Dendritic cell treated with granulocyte-macrophage colony-stimulating factor and Interleukin-4, amounts not matched to agents 40 ng/mL and 50 ng/mL, for 4 days (primary cell): ENCODE results near the gene LMTK2.

Experiments
- H3K27ac Mint-ChIP-seq: one replicate; pipeline ENCODE4 v1.8.0; 2022; ENCODE audit warnings: mild to moderate bottlenecking, mixed read lengths
- H3K27me3 Mint-ChIP-seq: one replicate; pipeline ENCODE4 v1.8.0; 2022; ENCODE audit warnings: mild to moderate bottlenecking, mixed read lengths
- H3K36me3 Mint-ChIP-seq: one replicate; pipeline ENCODE4 v1.8.0; 2022; ENCODE audit warnings: low read depth, mixed read lengths
- H3K4me1 Mint-ChIP-seq: one replicate; pipeline ENCODE4 v1.8.0; 2022; ENCODE audit warnings: low read depth, mixed read lengths
- H3K4me3 Mint-ChIP-seq: one replicate; pipeline ENCODE4 v1.8.0; 2022; ENCODE audit warnings: mild to moderate bottlenecking, moderate library complexity, mixed read lengths
- H3K9me3 Mint-ChIP-seq: one replicate; pipeline ENCODE4 v1.8.0; 2022; ENCODE audit warnings: mixed read lengths
- intact Hi-C: fragments of 100-400 bp; cut with micrococcal nuclease; formaldehyde crosslinking; loops from one replicate; pipeline ENCODE4 v1.15.0; 2022

LMTK2 gene

DNA sequence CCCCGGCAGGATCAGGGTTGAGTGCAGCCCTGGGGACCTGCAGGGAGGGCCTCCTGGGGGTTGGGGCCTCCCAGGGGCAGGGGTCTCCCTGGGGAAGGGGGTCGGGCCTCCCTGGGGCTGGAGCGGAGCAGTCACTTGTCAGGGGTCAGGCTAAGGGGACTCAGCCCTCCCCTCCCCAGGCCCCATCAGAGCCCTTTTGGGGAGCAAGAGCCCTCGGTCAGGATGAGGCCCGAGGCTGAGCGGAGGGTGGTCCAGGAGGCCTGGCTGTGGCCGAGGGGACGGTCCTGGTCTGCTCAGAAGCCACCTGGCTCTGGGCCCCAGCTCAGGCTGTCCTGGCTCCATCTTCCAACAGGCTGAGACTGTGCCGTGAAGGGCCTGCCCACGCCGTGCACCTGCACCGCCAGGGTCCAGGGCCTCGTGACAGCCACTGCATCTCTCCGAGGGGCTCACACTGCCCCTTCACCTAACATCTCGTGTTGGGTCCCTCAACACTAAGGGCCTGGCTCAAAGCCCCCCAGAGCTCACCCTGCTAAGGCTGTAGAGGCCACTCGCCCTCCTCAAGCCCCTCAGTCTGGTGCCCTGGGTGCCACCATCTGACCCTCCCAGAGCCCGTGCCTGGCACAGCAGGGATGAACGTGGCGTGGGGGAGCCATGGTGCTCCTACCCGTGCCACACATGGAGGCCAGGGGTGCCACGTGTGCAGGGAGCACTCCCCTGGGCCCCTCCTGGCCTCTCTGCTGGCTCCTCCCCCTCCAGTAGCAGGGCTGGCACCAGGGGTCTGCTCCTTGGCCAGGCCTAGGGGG lies 117.4 kb downstream of the LMTK2 start:
- no peak overlapping the region for H3K27ac Mint-ChIP-seq
- H3K9me3 Mint-ChIP-seq, result no peaks in the 10 kb centered on the region
- H3K4me1 Mint-ChIP-seq, result no peaks in the 10 kb centered on the region
- H3K36me3 Mint-ChIP-seq, result peaks cover 100% of the 10 kb centered on the region
- H3K4me3 Mint-ChIP-seq, result no peak overlapping the region
- intact Hi-C loops, result no loop called here
- H3K27me3 Mint-ChIP-seq, result peaks cover 2% of the 10 kb centered on the region

GRCh38 chr7:98224701-98225181 lies 118.1 kb downstream of the LMTK2 start:
- Mint-ChIP-seq H3K4me1 (no peaks in the 10 kb centered on the region), H3K27me3 (no peaks in the 10 kb centered on the region), H3K36me3 (peaks cover 100% of the 10 kb centered on the region), H3K4me3 (no peak overlapping the region), H3K27ac (no peak overlapping the region), H3K9me3 (no peaks in the 10 kb centered on the region)
- intact Hi-C loops, result no loop called here

DNA sequence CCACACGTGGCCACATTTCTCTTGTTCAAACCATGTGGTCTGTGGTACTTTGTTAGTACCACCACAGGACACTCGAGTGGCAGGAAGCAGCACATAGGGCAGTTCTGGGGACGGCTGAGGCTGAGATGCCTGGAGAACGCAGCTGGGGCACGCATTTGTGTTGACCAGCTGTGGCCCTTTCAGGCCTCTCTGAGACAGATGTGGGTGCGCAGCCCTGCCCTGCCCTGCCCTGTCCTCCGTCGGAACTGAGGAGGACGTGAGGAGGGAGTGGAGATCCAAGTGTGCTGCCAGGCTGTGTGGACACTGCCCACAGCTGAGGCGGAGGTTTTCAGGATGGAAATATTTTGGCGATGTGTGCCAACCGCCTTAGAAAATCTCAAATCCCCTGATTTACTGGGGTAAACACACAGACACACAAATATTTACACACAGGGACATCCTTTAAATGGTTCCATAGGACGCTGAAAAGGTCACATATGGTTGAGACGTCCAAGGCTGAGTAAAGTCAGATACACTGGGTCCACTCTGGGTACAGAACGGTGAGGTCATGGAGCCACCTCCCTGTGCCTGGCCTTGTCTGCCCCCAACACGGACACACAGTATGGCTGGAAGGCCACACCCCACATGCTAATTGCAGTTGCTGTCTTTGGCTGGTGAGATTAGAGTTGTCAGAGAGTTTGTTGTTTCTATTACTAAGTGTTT lies 119.4 kb downstream of the LMTK2 start:
- intact Hi-C loops, result no loop called here
- no peak overlapping the region for H3K4me3 Mint-ChIP-seq
- H3K4me1 Mint-ChIP-seq, result no peaks in the 10 kb centered on the region
- peaks cover 100% of the 10 kb centered on the region for H3K36me3 Mint-ChIP-seq
- no peak overlapping the region for H3K27ac Mint-ChIP-seq
- no peaks in the 10 kb centered on the region for H3K9me3 Mint-ChIP-seq
- H3K27me3 Mint-ChIP-seq, result no peaks in the 10 kb centered on the region

GRCh38 chr7:98227939-98228338 lies 121.3 kb downstream of the LMTK2 start:
- no peaks in the 10 kb centered on the region for H3K9me3 Mint-ChIP-seq
- no peaks in the 10 kb centered on the region for H3K4me1 Mint-ChIP-seq
- intact Hi-C loops, result no loop called here
- H3K4me3 Mint-ChIP-seq, result no peak overlapping the region
- peaks cover 100% of the 10 kb centered on the region for H3K36me3 Mint-ChIP-seq
- H3K27ac Mint-ChIP-seq, result no peak overlapping the region
- no peaks in the 10 kb centered on the region for H3K27me3 Mint-ChIP-seq

DNA sequence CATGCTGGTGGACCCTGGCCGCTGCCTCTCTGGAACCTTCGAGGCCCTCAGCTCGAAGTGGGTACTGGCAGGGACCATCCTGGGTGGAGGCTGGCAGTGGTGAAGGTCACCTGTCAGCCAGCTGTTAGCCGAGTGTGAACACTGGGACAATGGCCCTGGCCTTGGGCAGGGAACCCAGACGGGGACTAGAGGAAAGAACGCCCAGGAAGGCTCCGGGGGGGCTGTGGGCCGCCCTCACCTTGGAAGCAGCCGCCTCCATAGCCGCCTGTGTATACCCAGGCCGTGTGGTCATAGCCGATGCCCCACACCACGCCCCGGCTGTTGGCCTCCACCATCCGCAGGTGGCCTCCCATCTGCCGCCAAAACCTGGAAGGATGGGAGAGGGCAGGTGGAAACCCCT lies 122.1 kb downstream of the LMTK2 start:
- peaks cover 100% of the 10 kb centered on the region for H3K36me3 Mint-ChIP-seq

GRCh38 chr7:98229441-98229840 lies 122.8 kb downstream of the LMTK2 start:
- intact Hi-C loops, result no loop called here
- no peaks in the 10 kb centered on the region for H3K27me3 Mint-ChIP-seq
- H3K9me3 Mint-ChIP-seq, result no peaks in the 10 kb centered on the region
- no peaks in the 10 kb centered on the region for H3K4me1 Mint-ChIP-seq
- peaks cover 100% of the 10 kb centered on the region for H3K36me3 Mint-ChIP-seq
- no peak overlapping the region for H3K4me3 Mint-ChIP-seq
- H3K27ac Mint-ChIP-seq, result no peak overlapping the region

More for the DNA sequence above, 122.1 kb downstream of the LMTK2 start:
- Mint-ChIP-seq H3K4me1 (no peaks in the 10 kb centered on the region), H3K27me3 (no peaks in the 10 kb centered on the region), H3K27ac (no peak overlapping the region), H3K4me3 (no peak overlapping the region), H3K9me3 (no peaks in the 10 kb centered on the region)
- intact Hi-C loops, result no loop called here

DNA sequence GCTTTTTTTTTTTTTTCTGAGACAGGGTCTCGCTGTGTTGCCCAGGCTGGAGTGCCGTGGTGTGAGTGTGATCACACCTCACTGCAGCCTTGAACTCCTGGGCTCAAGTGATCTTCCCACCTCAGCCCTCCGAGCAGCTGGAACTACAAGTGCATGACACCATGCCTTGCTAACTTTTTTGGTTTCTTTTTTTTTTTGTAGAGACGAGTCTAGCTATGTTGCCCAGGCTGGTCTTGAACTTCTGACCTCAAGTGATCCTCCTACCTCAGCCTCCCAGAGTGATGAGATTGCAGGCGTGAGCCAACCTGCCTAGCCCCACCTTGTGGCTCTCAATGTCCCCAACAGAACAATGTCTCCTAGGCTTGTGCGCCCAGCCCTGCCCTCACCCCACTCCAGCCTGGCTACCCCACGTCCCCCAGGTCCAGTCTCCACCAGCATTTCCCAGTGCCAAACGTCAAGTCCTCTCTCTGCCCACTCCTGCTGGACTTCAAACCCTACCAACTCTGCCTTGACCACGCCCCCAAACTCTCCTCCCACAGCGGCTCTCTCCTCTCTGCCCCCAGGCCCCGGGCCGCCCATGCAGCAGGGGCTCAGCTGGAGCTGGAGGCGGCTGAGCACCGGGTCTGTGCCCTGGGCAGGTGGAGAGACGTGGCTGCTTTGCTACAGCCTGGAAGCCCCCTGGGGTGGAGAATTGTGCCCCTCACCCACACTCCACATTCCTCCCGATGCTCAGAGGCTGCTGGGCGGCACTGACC lies 123.5 kb downstream of the LMTK2 start:
- H3K27me3 Mint-ChIP-seq, result no peaks in the 10 kb centered on the region
- H3K36me3 Mint-ChIP-seq, result peaks cover 100% of the 10 kb centered on the region
- H3K4me1 Mint-ChIP-seq, result no peaks in the 10 kb centered on the region
- H3K4me3 Mint-ChIP-seq, result no peak overlapping the region
- no peaks in the 10 kb centered on the region for H3K9me3 Mint-ChIP-seq
- H3K27ac Mint-ChIP-seq, result no peak overlapping the region
- intact Hi-C loops, result no loop called here

DNA sequence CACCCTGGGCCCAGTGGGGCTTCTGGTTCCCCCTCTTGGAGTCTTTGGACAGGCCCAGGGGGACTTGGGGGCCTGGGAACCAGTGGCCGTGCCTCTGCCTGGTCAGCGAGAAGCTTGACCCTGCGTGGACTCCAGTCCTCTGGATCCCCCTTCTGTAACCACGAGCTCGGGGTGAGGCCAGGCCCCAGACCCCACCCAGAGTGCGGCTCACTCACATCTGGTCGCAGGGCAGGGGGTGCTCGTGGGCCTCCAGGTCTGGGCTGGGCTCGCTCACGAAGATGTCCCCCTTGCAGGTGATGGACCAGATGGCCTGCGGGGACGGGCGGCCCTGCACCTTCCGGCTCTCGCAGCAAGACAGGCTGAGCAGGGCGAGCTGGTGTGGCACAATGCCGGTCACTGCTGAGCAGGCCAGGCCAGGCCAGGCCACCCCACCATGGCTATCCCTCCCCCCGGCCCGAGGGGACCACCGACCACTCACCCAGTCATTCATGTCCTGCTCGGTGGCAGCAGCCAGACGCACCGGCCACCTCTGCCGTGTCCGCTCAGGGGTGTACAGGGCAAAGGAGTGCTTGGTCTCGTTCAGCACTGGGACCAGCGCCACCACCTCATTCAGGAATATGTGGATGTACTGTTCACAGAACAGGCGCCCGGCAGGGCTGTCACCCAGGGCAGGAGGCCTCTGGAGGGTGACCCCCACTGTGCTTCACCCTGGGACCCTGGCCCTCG lies 124.2 kb downstream of the LMTK2 start:
- Mint-ChIP-seq H3K9me3 (no peaks in the 10 kb centered on the region), H3K27me3 (no peaks in the 10 kb centered on the region), H3K4me1 (no peaks in the 10 kb centered on the region), H3K4me3 (no peak overlapping the region), H3K27ac (no peak overlapping the region), H3K36me3 (peaks cover 100% of the 10 kb centered on the region)
- intact Hi-C loops, result no loop called here

DNA sequence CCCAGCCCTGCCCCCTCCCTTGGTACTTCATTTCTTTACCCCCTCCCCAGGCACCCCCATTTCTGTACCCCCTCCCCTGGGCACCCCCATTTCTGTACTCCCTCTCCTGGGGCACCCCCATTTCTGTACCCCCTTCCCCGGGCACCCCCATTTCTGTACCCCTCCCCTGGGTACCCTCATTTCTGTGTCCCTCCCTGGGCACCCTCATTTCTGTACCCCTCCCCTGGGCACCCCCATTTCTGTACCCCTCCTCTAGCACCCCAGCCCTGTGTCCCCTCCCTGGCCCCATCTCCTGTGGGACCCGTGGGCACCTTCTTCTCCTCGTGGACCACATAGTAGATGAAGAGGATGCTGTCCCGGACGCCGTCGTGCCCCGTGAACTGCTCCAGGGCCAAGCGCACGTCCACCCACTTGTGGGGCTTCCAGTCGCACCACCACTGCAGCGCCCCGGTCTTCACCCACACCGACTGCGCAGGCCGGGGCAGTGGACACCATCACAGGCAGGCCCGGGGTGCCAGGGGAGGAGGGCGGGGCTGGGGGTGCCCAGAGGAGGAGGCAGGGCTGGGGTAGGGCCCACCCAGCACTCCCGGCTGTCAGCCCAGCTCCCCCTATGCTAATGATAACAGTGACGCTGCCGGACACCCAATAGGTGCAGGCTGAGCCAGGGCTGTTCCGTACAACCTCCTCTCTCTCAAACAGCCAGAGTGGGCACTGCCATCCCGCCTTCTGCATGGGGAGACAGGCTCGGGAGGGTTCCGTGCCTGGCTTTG lies 125.0 kb downstream of the LMTK2 start:
- intact Hi-C loops, result no loop called here
- H3K27ac Mint-ChIP-seq, result no peak overlapping the region

DNA sequence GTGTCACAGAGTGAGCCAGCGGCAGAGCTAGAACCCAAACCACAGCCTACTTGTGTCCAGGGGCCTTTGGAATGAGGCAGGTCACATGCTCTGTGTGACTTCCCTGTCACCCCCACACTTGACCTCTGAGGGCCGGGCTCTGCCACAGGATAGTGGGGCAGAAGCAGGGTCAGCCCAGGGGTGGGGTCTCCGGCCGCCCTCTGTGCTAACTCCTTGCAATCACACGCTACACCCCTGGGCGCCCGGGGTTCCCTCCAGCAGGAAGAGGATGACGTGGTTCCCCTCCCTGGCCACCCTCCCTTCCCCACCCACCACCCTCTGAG lies 125.6 kb downstream of the LMTK2 start:
- intact Hi-C loops, result no loop called here
- peaks cover 100% of the 10 kb centered on the region for H3K36me3 Mint-ChIP-seq

More for the DNA sequence above, 125.0 kb downstream of the LMTK2 start:
- Mint-ChIP-seq H3K4me3 (no peak overlapping the region), H3K9me3 (no peaks in the 10 kb centered on the region), H3K27me3 (no peaks in the 10 kb centered on the region), H3K36me3 (peaks cover 100% of the 10 kb centered on the region), H3K4me1 (no peaks in the 10 kb centered on the region)

GRCh38 chr7:98232799-98233198 lies 126.1 kb downstream of the LMTK2 start:
- no peaks in the 10 kb centered on the region for H3K9me3 Mint-ChIP-seq
- no peaks in the 10 kb centered on the region for H3K27me3 Mint-ChIP-seq
- no peak overlapping the region for H3K4me3 Mint-ChIP-seq
- no peaks in the 10 kb centered on the region for H3K4me1 Mint-ChIP-seq
- H3K27ac Mint-ChIP-seq, result no peak overlapping the region
- H3K36me3 Mint-ChIP-seq, result peaks cover 100% of the 10 kb centered on the region
- intact Hi-C loops, result no loop called here

More for the DNA sequence above, 125.6 kb downstream of the LMTK2 start:
- Mint-ChIP-seq H3K4me3 (no peak overlapping the region), H3K4me1 (no peaks in the 10 kb centered on the region), H3K27ac (no peak overlapping the region), H3K27me3 (no peaks in the 10 kb centered on the region), H3K9me3 (no peaks in the 10 kb centered on the region)

DNA sequence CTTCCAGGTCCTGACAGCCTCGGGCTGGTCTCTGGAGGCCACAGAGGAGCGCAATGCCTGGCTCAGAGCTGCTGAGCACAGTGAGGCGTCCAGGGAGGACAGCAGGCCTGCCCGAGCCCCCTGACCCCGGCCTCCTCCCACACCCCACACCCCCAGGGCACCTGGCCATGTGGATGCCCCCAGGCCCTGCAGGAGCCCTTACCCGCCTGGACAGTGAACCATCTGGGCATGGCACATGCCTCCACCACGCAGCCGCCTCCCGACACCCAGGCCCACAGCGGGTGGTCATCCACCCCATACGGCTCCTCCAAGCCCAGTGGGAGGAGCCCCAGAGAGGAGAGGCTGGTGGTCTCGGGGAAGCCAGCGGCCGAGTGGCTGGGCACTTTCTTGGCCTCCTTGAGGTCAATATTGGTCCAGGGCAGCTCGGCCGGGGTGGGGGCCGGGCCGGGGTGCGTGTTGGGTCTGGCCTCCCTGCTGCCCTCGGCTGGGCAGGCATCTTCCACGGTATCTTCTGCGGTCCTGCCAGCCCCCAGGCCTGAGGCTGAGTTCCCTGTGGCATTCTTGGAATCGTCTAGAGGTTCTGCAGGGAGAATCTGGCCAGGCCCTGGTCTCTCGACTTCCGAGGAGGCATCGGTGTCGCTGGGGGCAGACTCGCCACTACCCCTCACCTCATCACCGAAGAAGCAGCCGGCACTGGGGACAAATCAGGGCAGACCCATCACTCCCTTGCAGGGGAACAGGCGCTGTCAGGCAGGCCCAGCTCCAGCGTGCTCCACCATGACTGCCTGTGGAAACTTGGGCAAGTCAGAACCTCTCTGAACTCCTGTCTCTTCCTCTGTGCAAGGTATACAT lies 126.8 kb downstream of the LMTK2 start:
- Mint-ChIP-seq H3K4me1 (no peaks in the 10 kb centered on the region), H3K36me3 (peaks cover 100% of the 10 kb centered on the region), H3K4me3 (no peak overlapping the region), H3K27ac (no peak overlapping the region), H3K27me3 (no peaks in the 10 kb centered on the region), H3K9me3 (no peaks in the 10 kb centered on the region)
- intact Hi-C loops, result no loop called here
